Measurements from ENCODE around the gene TRPM5.

TRPM5 gene

DNA sequence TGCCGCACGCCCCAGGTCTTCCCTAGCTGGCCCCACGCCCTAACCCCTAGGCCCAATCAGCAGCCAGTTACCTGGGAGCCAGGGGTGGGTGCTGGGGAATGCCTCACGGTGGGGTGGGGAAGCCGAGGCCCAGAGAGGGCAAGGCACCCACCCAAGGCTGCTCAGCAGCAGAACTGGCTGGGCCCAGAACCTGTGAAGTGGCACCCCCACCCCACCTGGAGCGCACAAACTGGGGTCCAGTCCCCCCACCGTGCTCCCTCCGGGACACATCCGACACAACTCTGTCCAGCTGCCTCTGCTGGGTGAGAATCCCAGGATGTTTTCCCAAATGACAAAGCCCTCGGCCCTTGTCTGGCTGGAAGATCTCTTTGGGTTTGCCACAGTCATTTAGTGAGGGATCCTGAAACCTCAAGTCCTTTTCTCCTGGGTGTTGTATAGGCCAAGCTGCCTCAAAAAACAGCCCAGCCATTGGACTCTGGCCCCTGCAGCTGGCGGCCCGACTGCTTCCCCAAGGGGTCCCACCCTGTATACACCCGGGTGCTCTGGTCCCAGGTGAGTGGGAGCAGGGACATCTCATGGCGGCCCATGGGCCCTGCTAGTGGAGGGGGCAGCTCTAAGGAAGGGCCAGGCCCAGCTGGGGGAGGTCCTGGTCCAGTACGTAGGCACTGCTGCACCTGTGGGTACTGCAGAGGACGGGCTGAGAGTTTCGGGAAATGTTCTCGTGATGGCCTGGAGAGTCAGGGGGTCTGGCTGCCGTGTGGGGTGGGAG, 22.9 kb downstream of the TRPM5 start:
- DNase-seq (ENCODE audit: low read depth in 2 of 2): no peak

DNA sequence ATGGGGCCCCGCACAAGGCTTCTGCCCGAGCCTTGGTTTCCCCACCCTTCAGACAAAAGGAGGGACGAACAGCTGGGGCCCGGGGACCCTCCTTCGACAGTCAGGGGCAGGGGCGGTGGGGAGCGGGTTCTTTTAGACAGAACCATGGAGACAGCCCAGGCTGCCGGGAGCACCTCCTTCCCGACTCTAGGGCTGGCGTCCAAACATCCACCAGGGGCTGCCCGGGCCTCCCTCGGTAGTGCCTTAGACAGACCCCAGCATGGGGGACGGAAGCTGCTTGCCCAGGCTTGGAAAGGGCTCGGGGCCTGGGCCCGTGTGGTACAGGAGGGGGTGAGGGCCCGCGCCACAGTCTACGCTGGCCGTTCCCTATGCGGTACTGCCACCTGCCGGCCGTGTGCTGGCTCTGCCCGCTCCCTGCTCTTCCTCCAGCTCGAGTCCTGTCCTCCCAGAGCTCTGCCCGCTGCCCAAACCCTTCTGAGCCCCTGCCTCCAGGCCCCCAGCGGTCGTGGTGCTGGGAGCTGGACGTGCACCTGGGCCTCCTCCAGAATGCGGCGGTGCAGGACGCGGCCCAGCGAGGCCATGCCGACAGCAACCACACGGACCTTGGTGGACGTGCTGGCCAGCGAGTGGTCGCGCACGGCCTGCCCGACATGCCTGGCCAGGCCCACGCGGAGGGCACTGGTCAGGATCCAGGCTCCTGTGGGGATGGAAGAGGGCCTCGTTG, 23.6 kb downstream of the TRPM5 start:
- DNase-seq (ENCODE audit: low read depth in 2 of 2): peak; percentile 32 to 41

DNA sequence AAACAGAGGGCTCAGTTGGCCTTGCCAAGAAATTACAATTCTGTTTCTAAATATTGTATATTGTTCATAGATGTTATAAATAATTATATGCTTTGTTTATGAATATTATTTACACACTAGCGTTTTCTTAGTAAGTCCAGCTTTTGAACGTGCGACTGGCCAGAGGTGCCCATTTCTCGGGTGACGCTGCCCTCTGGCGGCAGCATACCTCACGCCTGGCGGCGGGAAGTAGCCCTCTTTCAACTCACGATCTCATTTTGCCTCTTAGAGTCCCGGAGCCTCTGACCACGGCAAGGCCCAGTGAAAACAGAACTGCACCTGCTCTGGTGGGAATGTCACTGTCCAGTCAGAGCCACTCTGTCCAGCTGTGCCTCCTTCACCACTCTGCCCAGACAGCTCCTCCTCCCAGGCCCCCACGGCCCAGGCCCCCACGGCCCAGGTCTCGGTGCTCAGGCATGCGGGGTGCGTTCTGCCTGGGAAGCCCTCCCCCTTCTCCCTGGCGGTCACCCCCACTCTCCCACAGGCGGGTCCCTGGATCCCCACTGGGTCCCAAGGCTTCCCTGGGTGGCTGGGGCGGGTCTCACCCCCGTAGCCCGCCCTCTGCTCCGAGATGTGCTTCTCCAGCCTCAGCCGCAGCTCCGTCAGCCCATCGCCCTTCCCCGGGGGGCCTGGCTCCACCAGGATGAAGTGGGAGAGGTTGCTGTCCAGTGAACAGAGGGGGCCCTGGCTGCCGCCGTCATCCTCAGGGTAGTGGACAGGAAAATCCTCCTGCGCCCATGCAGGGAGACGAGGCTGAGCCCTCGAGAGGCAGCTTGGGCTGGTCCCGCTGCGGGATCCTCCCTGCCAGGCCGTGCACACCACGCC, 24.4 kb downstream of the TRPM5 start:
- no peak for DNase-seq (ENCODE audit: low read depth in 2 of 2)

DNA sequence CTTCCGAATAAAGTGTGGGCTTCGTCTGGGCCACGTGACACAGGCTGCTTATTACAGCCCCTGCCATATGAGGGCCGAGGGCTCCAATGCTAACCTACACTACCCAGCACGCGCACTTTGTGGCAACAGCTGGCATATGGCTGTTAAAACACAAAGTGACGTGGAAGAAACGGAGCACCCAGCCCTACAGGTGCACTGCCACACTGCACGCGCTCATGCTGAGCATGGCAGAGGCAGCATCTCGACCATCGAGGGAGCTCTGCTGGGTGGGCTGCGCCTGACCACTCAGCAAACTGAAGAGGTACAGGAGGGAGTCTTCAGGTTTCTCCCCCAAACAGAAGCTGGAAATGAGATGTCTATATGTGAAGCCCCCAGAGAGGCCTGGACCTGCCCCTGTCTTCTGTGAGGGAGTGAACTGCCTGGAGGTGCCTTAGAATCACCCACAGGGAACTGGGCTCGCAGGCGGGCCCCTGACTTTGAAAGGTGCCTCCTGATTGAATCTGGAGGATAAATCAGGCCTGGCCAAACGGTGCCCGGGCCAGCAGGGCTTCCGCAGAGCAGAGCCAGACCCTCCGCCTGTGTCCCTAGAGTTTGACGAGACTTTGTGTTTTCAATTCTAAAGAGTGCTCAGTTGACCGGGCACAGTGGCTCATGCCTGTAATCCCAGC, 25.5 kb downstream of the TRPM5 start:
- no peak for DNase-seq (ENCODE audit: low read depth in 2 of 2)

DNA sequence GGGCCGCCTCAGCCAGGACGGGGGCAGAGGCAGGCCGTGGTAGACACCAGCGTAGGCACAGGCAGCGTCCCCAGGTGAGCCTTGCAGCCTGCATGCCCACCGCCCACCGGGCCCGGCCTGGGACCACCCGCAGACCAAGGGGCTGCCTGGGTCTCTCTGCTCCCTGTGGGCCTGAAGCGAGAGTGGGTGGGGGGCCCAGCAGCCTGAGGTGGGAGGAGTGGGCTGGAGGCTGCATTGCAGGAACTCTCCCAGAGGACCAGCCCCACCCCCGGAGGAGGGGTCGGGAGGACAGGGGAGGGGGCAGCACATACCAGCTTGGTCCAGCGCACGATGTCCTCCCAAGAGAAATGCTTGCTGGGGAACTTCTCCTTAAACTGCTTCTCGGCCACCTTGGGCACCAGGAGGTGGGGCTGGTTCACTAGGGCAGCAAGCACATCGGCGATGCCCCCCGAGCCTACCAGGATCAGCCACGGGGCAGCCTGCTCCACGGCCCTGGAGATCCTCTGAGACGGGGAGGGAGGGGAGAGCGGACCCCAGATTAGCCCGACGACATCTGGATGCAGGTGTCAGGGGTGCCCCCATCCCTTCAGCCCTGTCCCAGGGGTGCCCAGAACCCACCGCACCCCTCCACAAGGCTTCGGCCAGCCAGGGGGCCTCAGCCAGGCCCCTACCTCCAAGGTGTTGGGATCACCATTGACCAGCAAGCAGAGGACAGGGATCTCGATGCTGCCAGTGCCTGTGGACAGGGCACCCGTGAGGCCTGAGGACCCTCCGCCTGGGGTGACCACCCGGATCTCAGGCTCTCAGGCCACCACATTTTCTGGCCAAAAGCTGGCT, 26.2 kb downstream of the TRPM5 start:
- DNase-seq (ENCODE audit: low read depth in 2 of 2): no peak

DNA sequence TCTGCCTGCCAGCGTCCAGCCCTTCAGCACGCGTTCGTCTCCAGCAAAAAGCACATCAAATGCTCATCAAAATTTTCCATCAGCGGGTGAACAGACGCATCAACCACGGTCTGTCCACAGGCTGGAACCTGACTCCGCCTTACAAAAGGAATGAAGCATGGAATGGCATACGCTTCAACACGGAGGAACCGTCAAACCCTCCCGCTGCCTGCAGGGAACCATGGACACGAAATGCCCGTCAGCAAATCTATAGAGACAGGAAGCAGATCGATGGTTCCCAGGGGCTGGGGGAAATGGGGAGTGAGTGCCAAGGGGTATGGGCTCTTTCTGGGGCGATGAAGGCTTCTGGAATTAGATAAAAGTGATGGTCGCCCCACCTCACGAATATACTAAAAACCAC, 27.5 kb downstream of the TRPM5 start:
- DNase-seq (ENCODE audit: low read depth in 2 of 2): no peak

DNA sequence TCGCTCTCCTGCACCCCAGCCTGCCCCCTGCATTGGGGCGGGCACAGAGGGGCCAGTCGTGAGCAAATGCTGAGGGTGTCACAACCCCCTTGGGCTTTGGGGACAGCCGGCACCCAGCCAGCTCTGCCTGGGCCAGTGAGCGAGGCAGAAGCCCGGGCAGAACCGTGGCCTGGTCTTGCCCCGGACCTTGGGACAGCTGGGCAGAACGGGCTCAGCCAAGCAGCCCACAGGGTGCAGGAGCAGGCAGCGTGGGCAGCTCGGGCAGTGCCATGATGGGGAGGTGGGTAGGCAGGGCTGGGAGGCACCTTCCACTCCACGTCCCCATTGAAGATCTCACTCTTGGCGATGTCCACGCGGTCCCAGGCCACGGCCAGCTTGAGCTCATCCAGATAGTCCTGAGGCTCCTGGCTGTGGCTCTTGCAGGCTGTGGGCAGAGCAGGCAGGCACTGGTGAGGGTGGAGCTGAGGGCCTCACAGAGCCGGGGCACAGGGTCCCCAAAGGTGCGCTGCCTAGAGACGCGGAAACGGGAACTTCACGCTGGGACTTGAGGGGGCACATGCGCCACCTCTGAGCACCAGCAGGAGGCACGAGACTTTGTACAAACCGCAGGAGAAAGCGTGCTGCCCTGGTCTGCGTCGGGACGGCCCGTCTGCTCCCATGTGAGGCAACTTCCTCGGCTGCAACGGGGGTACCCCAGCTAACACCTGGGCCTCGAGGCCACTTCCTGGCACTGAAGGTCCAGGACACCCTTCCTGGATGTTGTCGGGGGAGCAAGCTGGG, 28.5 kb downstream of the TRPM5 start:
- DNase-seq (ENCODE audit: low read depth in 2 of 2): no peak

DNA sequence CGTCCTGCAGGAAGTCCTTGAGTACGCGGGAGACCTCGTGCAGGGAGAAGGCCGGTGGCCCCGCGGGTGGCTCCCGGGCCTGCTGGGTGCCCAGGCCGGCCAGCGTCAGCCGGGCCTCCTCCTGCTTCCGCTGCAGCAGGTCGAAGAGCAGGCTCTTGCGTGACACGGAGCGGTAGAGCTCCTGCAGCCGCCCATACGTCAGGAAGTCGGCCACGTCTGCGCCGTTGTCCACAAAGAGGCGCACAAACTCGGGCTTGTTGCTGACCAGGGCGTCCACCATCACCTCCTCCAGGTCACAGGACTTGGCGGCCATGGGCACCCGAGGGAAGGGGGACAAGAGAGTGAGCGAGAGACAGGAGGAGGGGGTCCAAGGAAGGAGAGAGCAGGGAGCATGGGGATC, 29.1 kb downstream of the TRPM5 start:
- no peak for DNase-seq (ENCODE audit: low read depth in 2 of 2)

DNA sequence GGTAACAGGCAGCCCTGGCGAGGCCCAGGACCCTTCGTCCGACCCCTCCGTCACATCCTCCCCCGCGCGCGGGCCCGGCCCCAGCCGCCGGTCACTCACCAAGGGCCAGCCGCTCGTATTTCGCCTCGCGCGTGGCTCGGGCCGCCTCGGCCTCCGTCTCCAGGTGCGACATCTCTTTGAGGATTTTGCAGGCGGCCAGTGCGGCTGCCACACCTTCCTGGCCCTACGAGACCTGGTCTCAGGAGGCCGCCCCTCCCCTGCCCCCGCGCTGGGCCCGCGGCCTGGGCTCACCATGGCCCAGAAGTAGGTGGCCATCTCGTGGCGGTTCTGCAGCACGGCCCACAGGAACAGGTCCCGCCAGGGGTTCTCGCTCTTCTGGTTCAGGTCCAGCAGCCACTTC, 29.7 kb downstream of the TRPM5 start:
- no peak for DNase-seq (ENCODE audit: low read depth in 2 of 2)

DNA sequence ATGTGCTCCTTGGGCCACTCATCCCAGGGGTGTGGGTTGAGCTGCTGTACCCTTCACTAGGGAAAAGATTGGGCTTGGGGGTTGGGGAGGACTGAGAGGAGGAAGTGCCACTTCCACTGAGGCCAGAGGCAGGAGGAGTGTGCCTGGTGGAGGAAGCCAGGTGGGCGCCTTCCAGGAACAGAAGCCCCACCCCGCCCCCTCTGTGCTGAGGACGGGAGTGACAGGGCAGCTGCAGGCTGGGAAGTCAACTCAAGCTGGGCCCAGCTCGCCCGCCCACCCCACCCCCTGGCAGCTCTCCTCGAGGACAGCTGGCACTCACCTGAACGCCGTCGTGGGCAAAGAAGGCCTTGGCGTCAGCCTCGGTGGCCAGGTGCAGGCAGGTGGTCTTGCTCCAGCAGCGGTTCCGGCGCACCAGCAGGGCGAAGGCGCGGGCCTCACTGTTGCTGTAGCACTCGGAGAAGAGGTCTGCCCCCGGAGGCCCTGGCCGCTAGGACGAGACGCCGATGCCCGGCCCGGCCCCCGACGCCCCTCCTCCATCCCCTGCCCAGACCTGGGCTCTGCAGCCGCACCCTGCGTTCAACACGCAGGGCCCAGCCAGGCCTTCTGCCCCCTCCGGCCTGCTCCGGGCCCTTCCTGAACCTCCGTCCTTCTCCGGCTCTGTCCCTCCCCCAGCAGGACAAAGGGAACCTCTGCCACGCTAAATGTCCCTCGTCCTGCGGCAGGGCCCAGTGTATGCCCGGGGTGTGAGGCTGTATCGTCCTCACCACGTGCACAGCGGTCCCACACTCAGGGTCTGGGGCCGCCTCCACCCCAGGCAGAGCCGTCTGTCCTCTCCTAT, 30.4 kb downstream of the TRPM5 start:
- no peak for DNase-seq (ENCODE audit: low read depth in 2 of 2)

DNA sequence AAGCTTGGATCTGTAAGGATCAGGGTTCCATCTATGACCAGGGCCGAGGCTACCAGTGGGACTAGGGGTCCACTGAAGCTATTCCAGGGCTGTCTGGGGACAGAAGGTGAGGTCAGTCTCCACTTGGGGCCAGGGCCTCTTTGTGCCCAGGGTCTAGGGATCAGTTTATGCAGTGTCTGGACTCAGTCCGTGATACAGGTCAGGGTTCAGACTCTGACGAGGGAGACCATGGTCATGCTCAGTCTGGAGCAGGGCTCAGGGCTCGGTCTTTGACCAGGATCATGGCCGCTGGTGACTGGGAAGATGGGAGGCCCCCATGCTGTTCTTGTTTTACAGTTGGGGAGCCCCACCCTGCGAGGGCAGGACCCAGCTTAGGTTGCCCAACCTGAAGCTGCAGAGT, 32.0 kb downstream of the TRPM5 start:
- DNase-seq (ENCODE audit: low read depth in 2 of 2): no peak

DNA sequence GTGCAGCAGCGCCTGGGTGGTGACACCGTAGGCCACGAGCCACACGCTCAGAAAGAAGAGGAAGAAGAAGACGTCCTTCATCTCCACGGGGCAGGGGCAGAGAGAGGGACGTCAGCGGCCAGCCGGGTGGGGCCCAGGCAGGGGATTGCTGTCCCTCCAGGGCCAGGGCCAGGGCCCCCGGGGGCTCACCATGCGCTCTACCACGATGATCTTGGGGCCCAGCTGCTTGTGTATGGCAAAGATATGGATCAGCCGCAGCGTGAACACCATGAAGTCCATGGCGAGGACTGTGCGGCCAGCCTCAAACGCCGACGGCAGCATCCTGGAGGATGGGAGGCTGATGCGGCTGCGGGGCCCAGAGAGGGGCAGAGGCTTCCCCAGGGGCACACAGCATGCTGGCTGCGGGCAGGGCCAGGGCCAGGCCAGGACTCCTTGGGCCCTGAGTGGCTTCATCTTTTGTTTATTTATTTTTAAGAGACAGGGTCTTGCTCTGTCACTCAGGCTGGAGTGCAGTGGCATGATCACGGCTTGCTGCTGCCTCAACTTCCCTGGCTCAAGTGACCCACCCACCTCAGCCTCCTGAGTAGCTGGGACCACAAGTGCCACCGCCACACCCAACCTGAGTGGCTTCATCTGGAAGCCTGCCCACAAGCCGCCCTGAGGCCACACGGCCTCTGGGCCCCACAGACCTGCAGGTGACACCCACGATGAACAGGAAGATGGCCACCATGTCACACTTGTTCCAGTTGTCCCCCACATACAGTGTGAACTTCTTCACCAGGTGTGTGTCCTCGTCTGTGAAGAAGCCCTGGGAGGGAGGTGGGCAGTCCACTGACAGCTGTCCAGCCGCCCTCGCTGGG, 32.6 kb downstream of the TRPM5 start:
- no peak for DNase-seq (ENCODE audit: low read depth in 2 of 2)

DNA sequence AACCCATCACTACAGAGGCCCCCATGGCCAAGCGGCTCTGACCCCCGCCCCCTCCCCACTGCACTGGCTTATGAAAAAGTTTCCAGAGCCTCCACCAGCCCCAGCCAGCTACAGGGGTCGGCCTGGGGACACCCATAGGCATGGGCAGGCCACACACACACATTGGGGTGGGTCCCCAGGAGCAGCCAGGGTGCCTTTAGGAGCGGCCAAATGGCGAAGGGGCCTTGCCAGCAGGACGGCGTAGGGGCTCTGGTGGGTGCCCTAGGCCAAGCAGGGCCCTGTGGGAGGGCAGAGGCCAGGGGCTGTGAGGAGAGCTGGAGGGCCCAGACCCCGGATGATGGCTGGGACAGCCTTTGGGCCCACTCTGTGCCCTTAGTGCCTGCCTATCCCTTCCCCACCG, 33.7 kb downstream of the TRPM5 start:
- DNase-seq (ENCODE audit: low read depth in 2 of 2): no peak

DNA sequence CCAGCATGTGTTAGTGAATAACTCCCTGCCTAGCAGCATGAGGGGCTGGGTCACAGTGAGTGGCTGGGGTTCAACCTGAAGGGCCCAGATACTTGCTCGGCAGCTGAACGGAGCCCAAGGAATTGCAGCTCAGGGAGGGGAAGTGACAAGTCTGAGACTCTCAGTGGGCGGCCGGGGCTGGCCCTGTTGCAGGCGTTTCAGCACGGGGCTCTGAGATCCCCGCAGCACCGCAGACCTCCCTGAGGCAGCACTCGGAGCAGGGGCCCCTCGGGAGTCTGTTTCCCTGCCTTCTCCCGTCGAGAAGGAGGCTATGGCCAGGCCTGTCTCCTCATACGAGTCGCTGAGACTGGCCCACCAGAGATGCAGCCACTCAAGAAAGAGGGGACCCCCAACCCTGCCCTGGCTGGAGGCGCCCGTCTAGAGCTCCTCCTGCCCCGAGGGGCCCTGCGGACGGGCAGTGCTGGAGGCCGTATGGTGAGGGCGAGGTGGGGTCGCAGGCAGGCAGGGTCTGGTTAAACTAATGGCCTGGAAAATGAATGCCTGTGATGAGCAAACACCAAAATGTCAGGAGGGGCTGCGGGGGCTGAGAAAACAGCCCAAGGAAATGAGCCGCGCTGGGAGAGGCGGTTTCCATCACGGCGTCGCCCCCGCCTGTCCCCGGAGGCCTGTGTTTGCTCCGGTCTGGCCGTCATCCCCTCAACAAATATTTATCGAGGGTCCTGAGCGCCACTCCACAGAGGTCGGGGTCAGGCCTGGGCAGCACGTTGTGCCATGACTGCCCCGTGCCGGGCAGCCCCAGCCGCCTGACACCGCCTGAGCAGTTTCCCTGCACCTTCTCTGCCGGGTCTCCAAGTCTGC, 34.5 kb downstream of the TRPM5 start:
- DNase-seq (ENCODE audit: low read depth in 2 of 2): no peak

DNA sequence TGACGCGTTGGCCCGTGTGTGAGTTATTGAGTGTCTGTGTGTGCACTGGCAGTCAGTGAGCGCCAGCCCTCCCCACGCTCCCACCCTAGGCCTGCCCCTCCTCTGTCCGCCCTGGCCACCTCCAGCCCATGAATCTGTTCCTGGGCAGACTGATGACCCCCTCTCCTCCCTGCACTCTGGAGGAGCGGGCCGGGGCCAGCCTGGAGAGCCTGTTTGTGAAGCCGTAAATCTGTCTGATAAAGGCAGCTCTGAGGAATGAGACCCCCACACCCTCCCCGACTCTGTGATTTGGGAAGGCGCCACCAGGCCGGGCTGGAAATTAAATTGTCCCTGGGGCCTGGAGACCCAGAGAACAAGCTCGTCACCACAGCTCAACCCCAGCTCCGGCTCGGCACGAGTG, 35.2 kb downstream of the TRPM5 start:
- no peak for DNase-seq (ENCODE audit: low read depth in 2 of 2)

DNA sequence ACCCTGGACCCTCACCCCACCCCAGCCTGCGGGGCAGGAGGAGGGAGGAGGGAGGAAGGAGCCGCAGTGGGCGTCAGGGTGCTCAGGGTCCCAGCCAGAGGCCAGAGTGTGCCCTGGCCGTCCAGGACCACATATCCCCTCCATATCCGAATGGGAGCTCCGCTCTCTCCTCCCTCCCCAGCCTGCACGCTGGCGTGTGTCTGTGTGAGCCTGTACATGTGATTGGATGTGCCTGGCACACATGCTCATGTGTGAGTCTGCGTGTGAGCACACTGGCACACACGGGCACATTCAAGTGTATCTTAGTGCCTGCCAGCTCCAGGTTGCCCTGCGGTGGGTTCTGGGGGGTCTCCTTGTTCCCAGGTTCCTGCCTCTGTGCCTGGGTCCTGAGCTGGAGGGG, 35.6 kb downstream of the TRPM5 start:
- no peak for DNase-seq (ENCODE audit: low read depth in 2 of 2)

DNA sequence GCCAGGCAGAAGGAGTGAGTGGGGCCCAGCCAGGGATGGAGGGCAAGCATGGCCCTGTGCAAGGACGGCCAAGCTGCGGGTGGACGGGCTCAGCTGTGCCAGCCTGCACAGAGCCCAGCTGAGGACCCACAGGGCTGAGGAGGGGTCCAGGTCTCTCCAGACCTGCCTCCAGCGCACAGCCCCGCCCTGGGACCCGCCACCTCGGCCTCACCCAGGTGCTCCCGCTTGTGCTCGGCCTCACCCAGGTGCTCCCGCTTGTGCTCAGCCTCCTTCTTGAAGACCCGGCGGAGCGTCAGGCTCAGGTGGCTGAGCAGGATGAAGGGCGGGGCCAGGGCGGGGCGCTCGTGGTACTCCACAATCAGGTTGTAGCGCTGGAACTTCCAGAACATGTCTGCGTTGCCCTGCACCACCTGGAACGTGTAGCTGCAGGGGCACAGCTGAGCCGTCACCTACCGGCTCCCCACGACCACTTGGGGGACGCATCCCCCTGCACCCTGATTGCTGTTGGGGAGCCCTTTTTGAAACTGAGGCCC, 37.4 kb downstream of the TRPM5 start:
- DNase-seq (ENCODE audit: low read depth in 2 of 2): no peak

Measured in activated CD8-positive, alpha-beta memory T cell treated with anti-CD3 and anti-CD28 coated beads for 4 hours (primary cell).